SH-SY5Y (cell line): ENCODE measurements around the gene GMDS.

ENCODE experiments used
- GATA2 ChIP-seq: IDR thresholded peaks from 2 replicates; pipeline ENCODE4 v1.6.1; 2011; ENCODE audit warnings: mild to moderate bottlenecking, low read depth, low read length
- GATA3 ChIP-seq: IDR thresholded peaks from 2 replicates; pipeline ENCODE4 v1.6.1; 2011; ENCODE audit warnings: low read depth, mild to moderate bottlenecking, low read length, moderate library complexity

DNA sequence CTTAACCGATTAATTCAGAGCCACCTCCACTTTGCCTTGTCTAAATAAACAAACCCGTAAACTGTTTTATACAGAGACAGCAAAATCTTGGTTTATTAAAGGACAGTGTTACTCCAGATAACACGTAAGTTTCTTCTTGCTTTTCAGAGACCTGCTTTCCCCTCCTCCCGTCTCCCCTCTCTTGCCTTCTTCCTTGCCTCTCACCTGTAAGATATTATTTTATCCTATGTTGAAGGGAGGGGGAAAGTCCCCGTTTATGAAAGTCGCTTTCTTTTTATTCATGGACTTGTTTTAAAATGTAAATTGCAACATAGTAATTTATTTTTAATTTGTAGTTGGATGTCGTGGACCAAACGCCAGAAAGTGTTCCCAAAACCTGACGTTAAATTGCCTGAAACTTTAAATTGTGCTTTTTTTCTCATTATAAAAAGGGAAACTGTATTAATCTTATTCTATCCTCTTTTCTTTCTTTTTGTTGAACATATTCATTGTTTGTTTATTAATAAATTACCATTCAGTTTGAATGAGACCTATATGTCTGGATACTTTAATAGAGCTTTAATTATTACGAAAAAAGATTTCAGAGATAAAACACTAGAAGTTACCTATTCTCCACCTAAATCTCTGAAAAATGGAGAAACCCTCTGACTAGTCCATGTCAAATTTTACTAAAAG lies 633.0 kb downstream of the GMDS start:
- TF ChIP-seq GATA3 (no peak), GATA2 (no peak)
